HG02798 (cell line): Measurements from ENCODE around the gene LPIN2.

Experiments used
- ATAC-seq: cut with Tn5 transposase; IDR thresholded peaks from one replicate; pipeline ENCODE4 v1.9.1; 2021; ENCODE audit warnings: mild to moderate bottlenecking; ENCODE audit not compliant: unreplicated experiment, poor library complexity

The LPIN2 gene

DNA sequence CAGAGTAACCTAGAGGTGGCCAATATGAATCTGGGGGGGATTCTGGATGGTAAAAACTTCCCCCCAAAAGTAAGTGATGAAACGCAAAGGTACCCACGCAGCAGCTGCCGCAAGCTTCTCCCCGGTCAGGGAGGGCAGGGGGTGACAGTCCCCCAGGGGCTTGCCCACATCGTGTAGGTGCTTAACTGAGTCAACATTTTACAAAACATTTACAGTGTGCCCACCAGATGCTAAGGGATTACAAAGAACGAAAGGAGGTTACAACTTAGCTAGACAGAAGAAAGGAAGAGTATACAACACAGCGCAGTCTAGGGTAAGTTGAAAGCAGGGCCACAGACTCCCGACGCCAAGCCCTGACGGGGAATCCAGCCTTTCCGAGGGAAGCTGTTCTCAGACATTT lies 45.6 kb downstream of the LPIN2 start:
- ATAC-seq: no peak

DNA sequence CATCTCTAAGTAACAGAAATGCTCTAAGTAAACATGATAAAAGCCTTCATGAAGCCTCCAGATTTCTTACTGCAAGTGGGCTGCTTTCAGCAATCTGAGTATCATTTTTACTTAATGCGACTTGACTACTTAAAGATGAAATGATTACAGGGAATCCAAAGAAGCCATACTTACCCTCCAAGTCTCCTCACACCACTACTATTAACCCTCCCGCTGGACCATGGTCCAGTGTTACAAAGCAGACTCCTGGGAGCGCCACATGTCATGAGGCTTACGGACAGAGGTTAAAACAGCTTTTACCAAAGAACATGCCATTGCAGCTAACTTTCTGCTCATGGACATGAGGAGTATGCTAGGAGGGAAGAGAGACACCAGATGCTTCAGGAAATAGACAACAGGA lies 46.4 kb downstream of the LPIN2 start:
- ATAC-seq: no peak

DNA sequence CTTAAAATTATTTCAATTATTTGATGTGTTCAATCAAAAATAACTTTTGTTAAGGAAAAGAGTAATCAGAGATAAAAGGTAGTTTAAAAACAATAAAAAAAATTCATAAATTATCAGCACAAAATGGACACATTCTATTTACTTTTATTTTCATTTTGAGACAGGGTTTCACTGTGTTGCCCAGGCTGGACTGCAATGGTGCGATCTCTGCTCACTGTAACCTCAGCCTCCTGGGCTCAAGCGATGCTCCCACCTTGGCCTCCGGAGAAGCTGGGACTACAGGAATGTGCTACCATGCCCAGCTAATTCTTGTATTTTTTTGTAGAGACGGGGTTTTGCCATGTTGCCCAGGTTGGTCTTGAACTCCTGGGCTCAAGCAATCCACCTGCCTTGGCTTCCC lies 47.1 kb downstream of the LPIN2 start:
- ATAC-seq: no peak

DNA sequence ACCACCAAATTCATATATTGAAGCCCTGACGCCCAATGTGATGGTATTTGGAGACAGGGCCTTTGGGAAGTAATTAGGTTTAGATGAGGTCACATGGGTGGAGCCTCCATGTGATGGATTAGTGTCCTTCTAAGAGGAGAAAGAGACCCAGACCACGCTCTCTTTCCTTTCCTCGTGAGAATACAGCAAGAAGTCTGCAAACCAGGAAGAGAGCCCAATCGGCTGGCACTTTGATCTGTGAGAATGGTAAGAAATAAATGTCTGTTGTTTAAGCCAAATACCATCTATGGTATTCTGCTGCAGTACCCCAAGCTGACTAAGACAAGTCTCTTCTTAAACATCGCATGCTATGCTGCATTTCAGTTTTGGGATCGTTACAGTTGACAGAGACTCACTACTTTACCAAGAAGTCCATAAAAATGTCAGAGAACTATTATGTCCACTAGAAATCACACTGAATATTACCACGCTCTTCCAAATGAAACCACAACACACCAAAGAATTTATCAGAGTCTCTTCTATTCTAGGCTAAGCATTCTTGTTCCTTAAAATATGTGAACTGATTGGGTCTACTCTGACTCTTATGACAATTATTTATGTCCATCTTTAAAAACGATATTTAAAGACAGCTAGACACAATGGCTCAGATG lies 48.5 kb downstream of the LPIN2 start:
- no peak for ATAC-seq
